ENCODE results near the gene PFKL. TPM values are rescaled to one million over a fixed set of nuclear protein-coding genes. Genes with fewer than 3 reads are reported as not detected.

PFKL gene
- total and polyA plus RNA-seq, 2 donors (not counting 1 experiment from before 2014, with no cell fraction given): 267 to 318 TPM

- H3K4me3 Mint-ChIP-seq: no peak overlapping the region
- H3K27ac ChIP-seq (ENCODE audit: low read length in 2 of 2): no peak overlapping the region
- H3K9ac ChIP-seq (ENCODE audit: low read length): no peak overlapping the region
- DNase-seq (no peak), ATAC-seq (ENCODE audit: low read depth) (peak; percentile 39)
- peaks cover 2% of the 10 kb centered on the region for H3K4me1 Mint-ChIP-seq
- no peak overlapping the region for H3K4me3 ChIP-seq (ENCODE audit: control extremely low read depth in 1 of 5, extremely low read depth in 1 of 5, insufficient read depth in 1 of 5, low read depth in 2 of 5, low read length in 4 of 5)
- CTCF ChIA-PET: no interaction called here
- H3K36me3 ChIP-seq (replicated peaks in 1 of 2; ENCODE audit: control extremely low read depth in 1 of 2, control insufficient read depth in 1 of 2, extremely low read depth in 1 of 2, insufficient read depth in 2 of 2, low read length in 1 of 2): peaks cover 4 to 80% of the 10 kb centered on the region in 2 experiments
- WGBS (ENCODE audit: insufficient coverage): 93% methylated on average over 27 of the region's 28 CpGs
- POLR2A ChIA-PET: no interaction called here
- H3K9me3 Mint-ChIP-seq (ENCODE audit: insufficient read depth): no peaks in the 10 kb centered on the region
- TF ChIP-seq EZH2 (IDR thresholded peaks at IDR 0.05; ENCODE audit: borderline replicate concordance, insufficient read depth, low read depth, low read length, poor library complexity, severe bottlenecking): no peak
- no peak for TF ChIP-seq CTCF (IDR thresholded peaks at IDR 0.05)
- no peak overlapping the region for H2AFZ ChIP-seq (ENCODE audit: insufficient read depth, low read depth, low read length, poor library complexity, severe bottlenecking)
- intact Hi-C loops (cut with micrococcal nuclease): no loop called here
- H3K4me1 ChIP-seq (ENCODE audit: control insufficient read depth in 2 of 2, insufficient read depth in 2 of 2, low read length in 2 of 2): no peaks in the 10 kb centered on the region
- H3K9me3 ChIP-seq (ENCODE audit: control extremely low read depth in 1 of 3, control insufficient read depth in 2 of 3, insufficient read depth in 1 of 3, low read length in 2 of 3): no peaks in the 10 kb centered on the region
- peaks cover 93% of the 10 kb centered on the region for H4K20me1 ChIP-seq (ENCODE audit: control insufficient read depth, insufficient read depth, low read length, poor library complexity, severe bottlenecking)
- H3K79me2 ChIP-seq (ENCODE audit: control insufficient read depth, insufficient read depth, low read length): peaks cover 51% of the 10 kb centered on the region
- no peaks in the 10 kb centered on the region for H3K27me3 Mint-ChIP-seq
- no peak overlapping the region for H3K27ac Mint-ChIP-seq
- no peak overlapping the region for H3K4me2 ChIP-seq (replicated peaks; ENCODE audit: low read depth, low read length, poor library complexity, severe bottlenecking)
- H3K27me3 ChIP-seq (replicated peaks in 1 of 4; ENCODE audit: control extremely low read depth in 1 of 4, control insufficient read depth in 3 of 4, insufficient read depth in 4 of 4, low read length in 3 of 4): no peaks in the 10 kb centered on the region
Measured at GRCh38 chr21:44310628-44311507, 11.0 kb downstream of the PFKL start.

GRCh38 chr21:44312089-44312488 is 12.2 kb downstream of the PFKL start:
- H3K36me3 ChIP-seq (replicated peaks in 1 of 2; ENCODE audit: control extremely low read depth in 1 of 2, control insufficient read depth in 1 of 2, extremely low read depth in 1 of 2, insufficient read depth in 2 of 2, low read length in 1 of 2): peaks cover 4 to 80% of the 10 kb centered on the region in 2 experiments

More at GRCh38 chr21:44312089-44312488, 12.2 kb downstream of the PFKL start:
- Histone ChIP-seq H4K20me1 (ENCODE audit: control insufficient read depth, insufficient read depth, low read length, poor library complexity, severe bottlenecking) (peaks cover 87% of the 10 kb centered on the region), H3K27me3 (replicated peaks in 1 of 4; ENCODE audit: control extremely low read depth in 1 of 4, control insufficient read depth in 3 of 4, insufficient read depth in 4 of 4, low read length in 3 of 4) (no peaks in the 10 kb centered on the region), H3K9me3 (ENCODE audit: control extremely low read depth in 1 of 3, control insufficient read depth in 2 of 3, insufficient read depth in 1 of 3, low read length in 2 of 3) (no peaks in the 10 kb centered on the region), H3K4me3 (ENCODE audit: control extremely low read depth in 1 of 5, extremely low read depth in 1 of 5, insufficient read depth in 1 of 5, low read depth in 2 of 5, low read length in 4 of 5) (no peak overlapping the region), H3K9ac (ENCODE audit: low read length) (no peak overlapping the region), H2AFZ (ENCODE audit: insufficient read depth, low read depth, low read length, poor library complexity, severe bottlenecking) (no peak overlapping the region), H3K79me2 (ENCODE audit: control insufficient read depth, insufficient read depth, low read length) (peaks cover 39% of the 10 kb centered on the region), H3K27ac (ENCODE audit: low read length in 2 of 2) (no peak overlapping the region), H3K4me1 (ENCODE audit: control insufficient read depth in 2 of 2, insufficient read depth in 2 of 2, low read length in 2 of 2) (no peaks in the 10 kb centered on the region), H3K4me2 (replicated peaks; ENCODE audit: low read depth, low read length, poor library complexity, severe bottlenecking) (no peak overlapping the region)
- WGBS (ENCODE audit: insufficient coverage): 97% methylated on average over 22 of the region's 22 CpGs
- peaks cover 2% of the 10 kb centered on the region for H3K4me1 Mint-ChIP-seq
- no peak overlapping the region for H3K4me3 Mint-ChIP-seq
- TF ChIP-seq CTCF (IDR thresholded peaks at IDR 0.05) (no peak), EZH2 (IDR thresholded peaks at IDR 0.05; ENCODE audit: borderline replicate concordance, insufficient read depth, low read depth, low read length, poor library complexity, severe bottlenecking) (no peak)
- DNase-seq: no peak
- ATAC-seq (ENCODE audit: low read depth): no peak
- intact Hi-C loops (cut with micrococcal nuclease): no loop called here
- POLR2A ChIA-PET: no interaction called here
- H3K27ac Mint-ChIP-seq: no peak overlapping the region
- no peaks in the 10 kb centered on the region for H3K9me3 Mint-ChIP-seq (ENCODE audit: insufficient read depth)
- CTCF ChIA-PET: no interaction called here
- H3K27me3 Mint-ChIP-seq: no peaks in the 10 kb centered on the region
